Smooth muscle cell (in vitro differentiated cells): ENCODE measurements around the gene CDH23. TPM values are rescaled to one million over a fixed set of nuclear protein-coding genes. Genes with fewer than 3 reads are reported as not detected.

Source experiments
- DNase-seq: peaks from one replicate; lab custom pipeline; 2025; ENCODE audit not compliant: unreplicated experiment; lab: John Stamatoyannopoulos, UW
- H2AFZ ChIP-seq: fragments of 200-600 bp; sonication (generic); 2 replicates; pipeline ENCODE4 v1.6.0; 2016; ENCODE audit warnings: antibody characterized with exemption, low read depth, mild to moderate bottlenecking
- H3F3A ChIP-seq: fragments of 200-600 bp; sonication (generic); 2 replicates; pipeline ENCODE4 v1.6.0; 2017; ENCODE audit warnings: antibody characterized with exemption, low read depth
- H3K27ac ChIP-seq: fragments of 200-600 bp; sonication (generic); 2 replicates; pipeline ENCODE4 v1.5.1; 2016; ENCODE audit warnings: low read depth, mild to moderate bottlenecking
- H3K27me3 ChIP-seq: fragments of 200-600 bp; sonication (generic); 2 replicates; pipeline ENCODE4 v1.6.1; 2016; ENCODE audit warnings: low read depth, mild to moderate bottlenecking
- H3K36me3 ChIP-seq: fragments of 200-600 bp; sonication (generic); 2 replicates; pipeline ENCODE4 v1.5.1; 2016; ENCODE audit warnings: low read depth
- H3K4me1 ChIP-seq: fragments of 200-600 bp; sonication (generic); 2 replicates; pipeline ENCODE4 v1.5.1; 2016; ENCODE audit warnings: low read depth
- H3K4me2 ChIP-seq: fragments of 200-600 bp; sonication (generic); 2 replicates; pipeline ENCODE4 v1.6.0; 2016; ENCODE audit warnings: mild to moderate bottlenecking
- H3K4me3 ChIP-seq: fragments of 200-600 bp; sonication (generic); 2 replicates; pipeline ENCODE4 v1.5.1; 2016; ENCODE audit warnings: mild to moderate bottlenecking
- H3K79me2 ChIP-seq: fragments of 200-600 bp; sonication (generic); 2 replicates; pipeline ENCODE4 v1.6.0; 2016; ENCODE audit warnings: low read depth, mild to moderate bottlenecking
- H3K9ac ChIP-seq: fragments of 200-600 bp; sonication (generic); 2 replicates; pipeline ENCODE4 v1.6.0; 2016; ENCODE audit warnings: low read depth
- H3K9me3 ChIP-seq: fragments of 200-600 bp; sonication (generic); replicated peaks from 2 replicates; pipeline ENCODE4 v1.5.1; 2016; ENCODE audit warnings: low read depth
- H4K20me1 ChIP-seq: fragments of 200-600 bp; sonication (generic); 2 replicates; pipeline ENCODE4 v1.6.0; 2016; ENCODE audit warnings: low read depth
- CTCF ChIP-seq: fragments of 200-600 bp; sonication (generic); IDR thresholded peaks from 2 replicates; pipeline ENCODE4 v1.5.1; 2017; ENCODE audit warnings: borderline replicate concordance, mild to moderate bottlenecking, antibody characterized with exemption; ENCODE audit not compliant: insufficient read depth, poor library complexity, severe bottlenecking
- WGBS: methylation state at CpG from one replicate; pipeline ENCODE4 v1.1.7; 2016; ENCODE audit warnings: low lambda C conversion rate; 5-methylcytosine and 5-hydroxymethylcytosine counted together
- polyA plus RNA-seq: library from polyadenylated mRNA; unstranded; fragments of >200 nt; fragmentation: Nextera tagmentation; extraction: Ambion mirVana; gene quantifications from 2 replicates; pipeline ENCODE4 v1.2.1, GENCODE V29; 2016
- total RNA-seq: library from RNA; depleted of rRNA; stranded (reverse); fragments of >200 nt; gene quantifications from 2 replicates; pipeline ENCODE4 v1.2.3, GENCODE V29; 2014

CDH23 gene
- total and polyA plus RNA-seq, 2 experiments from 2014 or later = 0.99 to 2.5 TPM

- no peaks in the 10 kb centered on the region for H4K20me1 ChIP-seq
- peak; percentile 28 for DNase-seq
Measured at GRCh38 chr10:71608819-71609768, 212.4 kb downstream of the CDH23 start.

GRCh38 chr10:71610651-71611050, 213.9 kb downstream of the CDH23 start:
- Histone ChIP-seq H4K20me1 (no peaks in the 10 kb centered on the region), H3K9ac (no peak overlapping the region), H3K27ac (no peak overlapping the region), H3K27me3 (no peaks in the 10 kb centered on the region), H3K79me2 (no peaks in the 10 kb centered on the region), H3K4me3 (no peak overlapping the region), H2AFZ (no peak overlapping the region), H3K4me1 (peaks cover 25% of the 10 kb centered on the region), H3K9me3 (no peaks in the 10 kb centered on the region), H3K4me2 (no peak overlapping the region), H3F3A (no peaks in the 10 kb centered on the region), H3K36me3 (no peaks in the 10 kb centered on the region)
- DNase-seq = no peak
- TF ChIP-seq CTCF = no peak
- 44% methylated on average over 3 of the region's 3 CpGs for WGBS

More at GRCh38 chr10:71608819-71609768, 212.4 kb downstream of the CDH23 start:
- no peaks in the 10 kb centered on the region for H3K79me2 ChIP-seq
- no peak overlapping the region for H3K4me3 ChIP-seq
- no peaks in the 10 kb centered on the region for H3K27me3 ChIP-seq
- no peaks in the 10 kb centered on the region for H3K9me3 ChIP-seq
- no peaks in the 10 kb centered on the region for H3K36me3 ChIP-seq
- no peak overlapping the region for H3K27ac ChIP-seq
- H2AFZ ChIP-seq = no peak overlapping the region
- WGBS = 61% methylated on average over 16 of the region's 20 CpGs
- H3K9ac ChIP-seq = no peak overlapping the region
- H3K4me2 ChIP-seq = no peak overlapping the region
- H3K4me1 ChIP-seq = peaks cover 31% of the 10 kb centered on the region
- TF ChIP-seq CTCF = peak; percentile 81
- no peaks in the 10 kb centered on the region for H3F3A ChIP-seq

DNA sequence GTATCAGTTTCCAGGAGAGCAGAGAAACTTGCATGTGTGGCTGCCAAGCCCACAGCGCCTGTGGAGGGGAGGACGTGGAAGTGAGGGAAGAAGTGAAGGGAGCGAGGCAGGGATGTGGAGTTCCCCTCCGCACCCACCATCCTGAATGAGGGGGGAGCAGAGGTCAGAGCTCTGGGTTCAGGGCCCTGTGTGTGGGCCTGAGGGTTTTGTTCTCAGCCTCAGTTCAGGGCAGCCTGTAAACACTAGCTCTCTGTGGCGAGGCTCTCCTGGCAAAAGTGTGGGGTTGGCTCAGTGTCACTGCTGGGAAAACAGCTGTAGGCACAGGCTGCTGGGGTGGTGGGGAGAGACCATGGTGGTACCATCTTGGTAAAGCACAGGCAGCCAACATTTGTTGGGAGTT, 214.4 kb downstream of the CDH23 start:
- TF ChIP-seq CTCF = no peak
- Histone ChIP-seq H3F3A (no peaks in the 10 kb centered on the region), H3K9me3 (no peaks in the 10 kb centered on the region), H3K9ac (no peak overlapping the region), H3K79me2 (no peaks in the 10 kb centered on the region), H4K20me1 (no peaks in the 10 kb centered on the region), H3K27ac (no peak overlapping the region), H2AFZ (no peak overlapping the region), H3K4me2 (no peak overlapping the region), H3K36me3 (no peaks in the 10 kb centered on the region), H3K4me3 (no peak overlapping the region), H3K4me1 (peaks cover 25% of the 10 kb centered on the region), H3K27me3 (no peaks in the 10 kb centered on the region)
- no peak for DNase-seq
- WGBS = 84% methylated on average over 5 of the region's 5 CpGs
